ENCODE measurements around the gene TMEM158. TPM values are rescaled to one million over a fixed set of nuclear protein-coding genes. Genes with fewer than 3 reads are reported as not detected.

The TMEM158 gene
- total RNA-seq, 1 experiment from 2014 or later, result 3.2 TPM

DNA sequence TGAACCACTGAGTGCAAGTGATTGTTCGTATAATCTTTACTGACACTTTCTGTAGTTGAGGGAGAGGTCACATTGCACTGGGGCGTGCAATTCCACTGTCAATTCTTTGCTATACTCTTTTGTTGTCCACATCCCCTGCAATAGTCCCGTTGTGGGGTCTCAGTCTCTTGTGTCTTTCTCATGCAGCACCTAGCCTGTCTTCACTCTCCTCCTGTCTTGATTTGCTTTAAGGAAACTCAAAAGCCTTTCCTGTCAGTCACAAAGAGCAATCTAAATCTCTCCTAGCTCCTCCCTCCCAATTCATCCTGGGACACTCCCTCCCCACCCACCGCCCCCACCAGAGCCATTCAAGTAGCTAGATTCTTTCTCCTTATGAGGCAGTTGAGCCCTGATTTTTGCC, 13.2 kb upstream of the TMEM158 start:
- no peak for DNase-seq (ENCODE audit: low read depth)
- in situ Hi-C loops (cut with HindIII; ENCODE audit: low pct_unique_long_range_greater_than_20kb, low sequenced_read_pairs), result no loop called here

DNA sequence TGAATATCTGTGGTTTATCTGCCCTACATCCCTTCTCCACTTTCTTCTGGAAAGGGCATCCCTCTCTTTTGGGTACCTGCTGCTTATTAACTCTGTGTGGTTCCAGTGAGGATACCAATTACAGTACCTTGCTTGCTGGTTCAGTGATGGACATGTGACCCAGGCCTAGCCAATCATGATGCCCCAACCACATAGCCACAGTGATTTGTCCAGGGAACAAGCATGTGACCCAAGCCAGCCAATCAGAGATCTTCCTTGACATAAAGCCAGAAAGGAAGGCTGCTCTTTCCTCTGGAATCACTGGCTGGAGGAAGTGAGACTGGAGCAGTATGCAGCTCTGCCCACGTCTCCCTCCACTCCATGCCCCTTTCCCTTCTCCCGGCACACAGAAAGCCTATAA, 10.9 kb upstream of the TMEM158 start:
- no peak for DNase-seq (ENCODE audit: low read depth)
- in situ Hi-C loops (cut with HindIII; ENCODE audit: low pct_unique_long_range_greater_than_20kb, low sequenced_read_pairs), result no loop called here

DNA sequence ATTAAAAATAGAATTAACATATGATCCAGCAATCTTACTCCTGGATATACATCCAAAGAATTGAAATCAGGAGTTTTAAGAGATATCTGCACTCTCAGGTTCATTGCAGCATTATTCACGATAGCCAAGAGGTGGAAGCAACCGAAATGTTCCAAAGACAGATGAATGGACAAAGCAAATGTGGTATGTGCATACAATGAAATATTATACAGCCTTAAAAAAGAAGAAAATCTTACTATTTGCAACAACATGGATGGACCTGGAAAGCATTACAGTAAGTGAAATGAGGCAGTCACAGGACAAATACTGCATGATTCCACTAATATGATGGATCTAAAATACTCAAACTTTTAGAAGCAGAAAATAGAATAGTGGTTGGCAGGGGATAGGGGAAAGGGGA, 9.3 kb upstream of the TMEM158 start:
- in situ Hi-C loops (cut with HindIII; ENCODE audit: low pct_unique_long_range_greater_than_20kb, low sequenced_read_pairs), result no loop called here
- DNase-seq (ENCODE audit: low read depth), result no peak

DNA sequence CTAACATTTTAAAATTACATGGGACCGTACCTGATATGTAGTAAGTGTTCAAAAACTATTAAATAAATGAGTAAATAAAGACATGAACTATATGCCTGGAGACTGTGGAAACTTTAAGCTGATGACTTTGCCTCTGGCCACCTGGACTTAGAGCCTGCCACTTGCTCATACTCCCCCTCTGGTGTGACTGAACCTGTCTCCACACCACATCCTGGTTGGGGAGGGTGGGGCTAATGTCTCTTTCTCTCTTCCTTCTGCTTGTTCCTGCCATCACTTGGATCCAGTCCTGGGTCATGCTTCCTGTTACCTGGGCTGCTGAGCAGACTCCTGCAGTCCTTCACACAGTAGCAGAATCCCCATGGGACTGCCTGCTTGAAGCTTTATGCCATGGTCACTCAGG, 8.2 kb upstream of the TMEM158 start:
- no peak for DNase-seq (ENCODE audit: low read depth)
- in situ Hi-C loops (cut with HindIII; ENCODE audit: low pct_unique_long_range_greater_than_20kb, low sequenced_read_pairs), result no loop called here

GRCh38 chr3:45232521-45232920, 6.4 kb upstream of the TMEM158 start:
- in situ Hi-C loops (cut with HindIII; ENCODE audit: low pct_unique_long_range_greater_than_20kb, low sequenced_read_pairs), result no loop called here
- no peak for DNase-seq (ENCODE audit: low read depth)

- in situ Hi-C loops (cut with HindIII; ENCODE audit: low pct_unique_long_range_greater_than_20kb, low sequenced_read_pairs), result no loop called here
- no peak for DNase-seq (ENCODE audit: low read depth)
Measured at GRCh38 chr3:45227946-45228345, 1.9 kb upstream of the TMEM158 start.

- in situ Hi-C loops (cut with HindIII; ENCODE audit: low pct_unique_long_range_greater_than_20kb, low sequenced_read_pairs), result no loop called here
- DNase-seq (ENCODE audit: low read depth), result no peak
Measured at GRCh38 chr3:45227071-45227820, 1.2 kb upstream of the TMEM158 start.

- peak; percentile 32 for DNase-seq (ENCODE audit: low read depth)
- in situ Hi-C loops (cut with HindIII; ENCODE audit: low pct_unique_long_range_greater_than_20kb, low sequenced_read_pairs), result no loop called here
Measured at GRCh38 chr3:45225465-45226205, 452 bp downstream of the TMEM158 start.

GRCh38 chr3:45224824-45225464, 1.1 kb downstream of the TMEM158 start:
- in situ Hi-C loops (cut with HindIII; ENCODE audit: low pct_unique_long_range_greater_than_20kb, low sequenced_read_pairs), result no loop called here
- peak; percentile 56 for DNase-seq (ENCODE audit: low read depth)

DNA sequence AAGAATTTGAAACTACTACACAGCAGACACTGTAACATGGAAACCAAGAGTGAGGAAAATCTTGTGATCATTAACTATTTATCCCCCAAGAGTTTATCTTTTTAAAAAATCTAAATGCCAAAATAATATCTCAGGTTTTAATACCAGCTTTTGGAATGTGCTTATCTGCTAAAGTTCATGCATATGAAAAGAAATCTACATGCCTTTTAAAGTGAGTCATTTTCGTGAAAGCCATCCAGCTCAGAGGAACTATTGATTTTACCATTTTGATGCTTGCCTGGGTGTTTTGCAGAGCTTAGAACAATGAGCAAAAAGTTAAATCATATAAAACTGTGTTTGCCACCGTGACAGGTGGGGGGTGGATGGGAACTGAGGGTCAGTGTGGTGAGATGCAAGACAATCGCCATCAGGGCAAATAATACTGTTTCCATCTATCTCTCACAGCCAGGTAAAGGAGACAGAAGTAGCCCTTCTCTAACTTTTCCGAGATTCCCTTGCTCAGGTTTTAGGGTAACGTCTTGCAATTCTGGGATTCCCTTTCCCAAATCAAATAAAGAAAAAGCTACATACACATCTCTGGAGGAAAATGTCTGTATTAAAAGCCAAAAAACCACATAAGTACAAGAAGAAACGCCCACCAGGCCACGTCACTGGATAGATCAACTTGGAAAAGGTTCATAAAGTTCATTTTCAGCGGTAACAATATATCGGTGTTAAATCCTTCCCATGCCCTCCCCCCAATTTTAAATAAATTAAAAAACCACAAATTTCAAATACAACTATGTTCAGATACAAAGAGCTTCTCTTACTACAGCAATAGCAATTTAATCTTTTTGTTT, 2.0 kb downstream of the TMEM158 start:
- in situ Hi-C loops (cut with HindIII; ENCODE audit: low pct_unique_long_range_greater_than_20kb, low sequenced_read_pairs), result no loop called here
- DNase-seq (ENCODE audit: low read depth), result peak; percentile 8

GRCh38 chr3:45219694-45220093, 6.4 kb downstream of the TMEM158 start:
- no peak for DNase-seq (ENCODE audit: low read depth)
- in situ Hi-C loops (cut with HindIII; ENCODE audit: low pct_unique_long_range_greater_than_20kb, low sequenced_read_pairs), result no loop called here

DNA sequence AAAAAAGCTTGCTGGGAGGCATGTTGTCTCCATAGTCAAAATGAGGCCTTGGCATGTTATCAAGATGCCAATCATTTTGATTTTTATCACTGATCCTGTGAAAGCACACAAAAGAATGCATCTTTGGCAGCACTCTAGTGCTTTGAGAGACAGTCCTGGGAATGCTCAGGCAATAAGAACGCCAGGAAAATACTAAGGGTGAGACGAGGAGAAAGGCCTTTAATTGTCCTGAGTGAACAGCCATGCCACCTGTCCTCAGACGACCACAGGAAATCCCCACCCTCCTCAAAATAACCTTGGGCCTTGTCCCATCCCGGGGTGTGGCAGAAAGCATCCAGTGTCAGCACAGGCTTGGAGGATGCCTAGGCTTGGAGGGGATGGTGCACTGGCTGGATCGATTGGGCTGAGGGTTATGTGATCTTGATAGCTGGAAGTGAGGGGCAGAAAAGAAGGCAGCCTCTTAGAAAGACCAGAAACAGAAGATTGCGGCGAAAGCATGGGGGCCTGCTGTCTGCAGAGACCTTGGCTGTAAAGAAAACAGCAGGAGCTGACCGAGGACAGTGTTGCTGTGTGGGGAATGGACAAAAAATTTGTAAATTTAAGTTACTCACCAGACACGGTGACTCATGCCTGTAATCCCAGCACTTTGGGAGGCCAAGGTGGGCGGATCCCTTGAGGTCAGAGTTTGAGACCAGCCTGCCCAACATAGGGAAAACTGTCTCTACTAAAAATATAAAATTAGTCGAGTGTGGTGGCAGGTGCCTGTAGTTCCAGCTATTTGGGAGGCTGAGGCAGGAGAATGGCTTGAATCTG, 7.3 kb downstream of the TMEM158 start:
- in situ Hi-C loops (cut with HindIII; ENCODE audit: low pct_unique_long_range_greater_than_20kb, low sequenced_read_pairs), result no loop called here
- DNase-seq (ENCODE audit: low read depth), result no peak

- no peak for DNase-seq (ENCODE audit: low read depth)
Measured at GRCh38 chr3:45216021-45216609, 10.0 kb downstream of the TMEM158 start.

DNA sequence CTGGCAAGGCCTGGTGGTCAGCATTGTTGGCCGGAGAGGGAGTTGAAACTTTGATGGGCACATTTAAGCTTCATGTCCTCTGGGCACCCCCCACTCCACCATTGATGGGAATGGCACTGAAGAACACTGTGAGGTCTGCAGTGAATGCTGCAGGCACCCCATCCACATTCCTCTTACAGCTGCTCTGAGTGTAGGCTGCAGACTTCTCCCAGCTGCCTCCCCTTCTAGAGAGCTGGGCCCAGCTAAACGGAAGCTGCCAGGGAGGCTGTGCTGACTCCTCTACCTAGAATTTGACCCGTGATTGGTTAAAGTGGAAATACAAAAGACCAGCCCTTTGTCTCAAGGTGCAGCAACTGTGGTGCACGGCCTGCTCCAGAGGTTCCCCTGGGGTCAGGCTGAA, 10.6 kb downstream of the TMEM158 start:
- in situ Hi-C loops (cut with HindIII; ENCODE audit: low pct_unique_long_range_greater_than_20kb, low sequenced_read_pairs), result no loop called here
- no peak for DNase-seq (ENCODE audit: low read depth)

More at GRCh38 chr3:45216021-45216609, 10.0 kb downstream of the TMEM158 start:
- in situ Hi-C loops (cut with HindIII; ENCODE audit: low pct_unique_long_range_greater_than_20kb, low sequenced_read_pairs), result no loop called here

DNA sequence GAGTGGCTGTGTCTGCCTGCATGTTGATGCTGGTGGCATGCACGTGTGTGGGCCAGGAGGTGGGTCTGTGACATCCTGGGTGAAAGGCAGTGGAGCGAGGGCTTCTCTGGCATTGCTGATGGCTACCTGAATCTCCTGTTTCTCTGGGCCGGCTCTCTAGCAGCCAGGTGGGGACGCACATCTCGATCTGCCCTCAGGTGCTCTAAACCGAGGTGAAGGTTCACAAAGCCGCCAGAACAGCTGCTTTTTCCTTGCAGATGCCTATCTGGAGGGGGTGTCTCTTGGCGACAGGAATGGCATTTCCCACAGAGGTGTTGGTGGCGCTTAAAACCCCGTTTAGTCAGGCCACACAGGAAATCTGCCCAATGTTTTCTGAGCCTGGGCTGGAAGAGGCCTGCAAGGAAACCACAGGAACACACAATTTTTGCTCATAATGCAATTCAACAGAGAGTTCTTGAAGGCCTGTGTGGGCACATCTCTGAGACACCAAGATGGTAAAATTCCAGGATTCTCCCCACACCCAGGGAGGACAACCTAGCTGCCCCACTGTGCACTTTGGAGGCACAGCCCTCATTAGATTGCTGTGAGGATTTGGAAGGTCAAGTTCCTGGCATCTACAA, 11.9 kb downstream of the TMEM158 start:
- in situ Hi-C loops (cut with HindIII; ENCODE audit: low pct_unique_long_range_greater_than_20kb, low sequenced_read_pairs), result no loop called here
- DNase-seq (ENCODE audit: low read depth), result no peak

DNA sequence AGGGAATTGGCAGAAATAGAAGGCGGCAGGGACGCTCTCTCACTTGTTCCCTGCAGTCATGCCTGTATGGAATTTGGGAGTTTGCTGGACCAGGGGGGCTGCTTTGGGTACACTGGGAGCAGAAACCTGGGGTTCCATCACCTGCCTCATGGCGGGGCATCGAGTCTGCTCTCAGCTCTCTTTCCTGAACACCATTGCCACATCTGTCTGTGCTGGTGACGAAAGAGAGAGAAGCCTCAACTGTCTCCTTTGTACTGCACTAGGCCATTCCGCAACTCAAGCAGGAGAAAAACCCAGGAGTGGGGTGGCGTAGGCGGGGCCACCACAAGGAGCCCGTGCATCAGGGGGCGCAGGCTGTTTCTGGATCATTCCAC, 14.0 kb downstream of the TMEM158 start:
- in situ Hi-C loops (cut with HindIII; ENCODE audit: low pct_unique_long_range_greater_than_20kb, low sequenced_read_pairs), result no loop called here
- no peak for DNase-seq (ENCODE audit: low read depth)

GRCh38 chr3:45211466-45212094, 14.5 kb downstream of the TMEM158 start:
- in situ Hi-C loops (cut with HindIII; ENCODE audit: low pct_unique_long_range_greater_than_20kb, low sequenced_read_pairs), result no loop called here
- no peak for DNase-seq (ENCODE audit: low read depth)

Measured in Caki2 (cell line).